Thyroid gland (tissue), 4 donors: ENCODE results near the gene ADGRG6. TPM values are rescaled to one million over a fixed set of nuclear protein-coding genes. Genes with fewer than 3 reads are reported as not detected.

Experiments used
- DNase-seq, 2 donors: peaks; one replicate each; pipeline ENCODE4 v3.0.0-alpha.2; 2019
- H3K27ac ChIP-seq, 3 donors: fragments of 200-600 bp; sonication (generic); 1 replicate in 2 of 3; 2 replicates in 1 of 3; pipeline ENCODE4 v1.5.1; 2016 to 2019; ENCODE audit warnings: mild to moderate bottlenecking in 1 of 3, moderate library complexity in 1 of 3
- H3K27me3 ChIP-seq: fragments of 200-600 bp; sonication (generic); one replicate; pipeline ENCODE4 v1.5.1; 2019
- H3K36me3 ChIP-seq, 2 donors: fragments of 200-600 bp; sonication (generic); one replicate each; pipeline ENCODE4 v1.5.1; 2016 to 2019
- H3K4me1 ChIP-seq, 2 donors: fragments of 200-600 bp; sonication (generic); one replicate each; pipeline ENCODE4 v1.5.1; 2017 to 2019
- H3K4me3 ChIP-seq, 3 donors: fragments of 200-600 bp; sonication (generic); replicated peaks in 1 of 3; 1 replicate in 2 of 3; 2 replicates in 1 of 3; pipeline ENCODE4 v1.5.1; 2016; ENCODE audit warnings: mild to moderate bottlenecking in 1 of 3
- H3K9me3 ChIP-seq: fragments of 200-600 bp; sonication (generic); one replicate; pipeline ENCODE4 v1.5.1; 2017
- POLR2A ChIP-seq, 2 donors: fragments of 450-650 bp; IDR thresholded peaks; one replicate each; pipeline ENCODE4 v1.6.1; 2017; ENCODE audit warnings: antibody characterized with exemption in 2 of 2, mild to moderate bottlenecking in 2 of 2, moderate library complexity in 1 of 2
- WGBS, 2 donors: methylation state at CpG; one replicate each; pipeline ENCODE4 v1.1.5; 2017; 5-methylcytosine and 5-hydroxymethylcytosine counted together
- intact Hi-C: fragments of 100-400 bp; cut with DNase I; formaldehyde crosslinking; loops from one replicate; pipeline ENCODE4 v1.15.1; 2023
- total RNA-seq, 4 donors: library from RNA; depleted of rRNA; stranded (reverse); fragments of >200 nt; gene quantifications; one replicate each; pipeline ENCODE4 v1.2.3, GENCODE V29; 2016
- TF ChIP-seq, protein P1 (sequence below), 6 experiments: fragments of 200-600 bp in 3 of 6; fragments of 450-650 bp in 3 of 6; sonication (generic) in 3 of 6; IDR thresholded peaks; one replicate each; pipeline ENCODE4 v1.5.1; 2016 to 2019; ENCODE audit warnings: antibody characterized with exemption in 6 of 6, mild to moderate bottlenecking in 2 of 6, inconsistent platforms in 1 of 6, moderate library complexity in 1 of 6

Gene ADGRG6
- total RNA-seq, 4 donors from 2014 or later = 2.9 to 10.5 (median 7.1) TPM

DNA sequence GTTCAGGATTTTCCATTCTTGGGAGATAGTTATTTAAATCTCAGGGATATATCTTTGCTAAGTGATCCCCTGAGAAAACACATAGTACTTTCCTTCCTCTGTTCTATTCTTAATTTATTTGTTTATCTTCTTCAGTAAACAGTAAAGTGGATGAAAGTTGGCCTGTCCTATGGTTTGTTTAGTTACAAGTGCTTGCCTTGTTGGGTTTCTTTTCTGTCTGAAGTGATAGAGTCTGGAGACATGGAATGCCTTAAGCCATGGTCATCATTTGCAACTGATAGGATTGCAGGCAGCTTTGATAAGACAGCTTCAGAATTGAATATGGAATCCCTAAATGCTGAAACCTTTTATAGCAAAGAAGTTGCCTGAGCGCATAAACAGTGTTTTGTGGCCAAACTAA lies 4.9 kb downstream of the ADGRG6 start:
- no peaks in the 10 kb centered on the region for H3K9me3 ChIP-seq
- intact Hi-C loops = no loop called here
- no peak for DNase-seq
- no peaks in the 10 kb centered on the region for H3K36me3 ChIP-seq
- TF ChIP-seq, protein P1, sequence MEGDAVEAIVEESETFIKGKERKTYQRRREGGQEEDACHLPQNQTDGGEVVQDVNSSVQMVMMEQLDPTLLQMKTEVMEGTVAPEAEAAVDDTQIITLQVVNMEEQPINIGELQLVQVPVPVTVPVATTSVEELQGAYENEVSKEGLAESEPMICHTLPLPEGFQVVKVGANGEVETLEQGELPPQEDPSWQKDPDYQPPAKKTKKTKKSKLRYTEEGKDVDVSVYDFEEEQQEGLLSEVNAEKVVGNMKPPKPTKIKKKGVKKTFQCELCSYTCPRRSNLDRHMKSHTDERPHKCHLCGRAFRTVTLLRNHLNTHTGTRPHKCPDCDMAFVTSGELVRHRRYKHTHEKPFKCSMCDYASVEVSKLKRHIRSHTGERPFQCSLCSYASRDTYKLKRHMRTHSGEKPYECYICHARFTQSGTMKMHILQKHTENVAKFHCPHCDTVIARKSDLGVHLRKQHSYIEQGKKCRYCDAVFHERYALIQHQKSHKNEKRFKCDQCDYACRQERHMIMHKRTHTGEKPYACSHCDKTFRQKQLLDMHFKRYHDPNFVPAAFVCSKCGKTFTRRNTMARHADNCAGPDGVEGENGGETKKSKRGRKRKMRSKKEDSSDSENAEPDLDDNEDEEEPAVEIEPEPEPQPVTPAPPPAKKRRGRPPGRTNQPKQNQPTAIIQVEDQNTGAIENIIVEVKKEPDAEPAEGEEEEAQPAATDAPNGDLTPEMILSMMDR (IDR thresholded peaks at IDR 0.05) = no peak
- TF ChIP-seq POLR2A (IDR thresholded peaks at IDR 0.05) = no peak
- H3K4me3 ChIP-seq = no peak overlapping the region
- H3K27ac ChIP-seq = no peak overlapping the region
- H3K4me1 ChIP-seq = peaks cover 3 to 6% of the 10 kb centered on the region in 2 donors
- no peaks in the 10 kb centered on the region for H3K27me3 ChIP-seq
- 91 to 100% methylated on average over 1 of the region's 1 CpG for WGBS, 2 donors

DNA sequence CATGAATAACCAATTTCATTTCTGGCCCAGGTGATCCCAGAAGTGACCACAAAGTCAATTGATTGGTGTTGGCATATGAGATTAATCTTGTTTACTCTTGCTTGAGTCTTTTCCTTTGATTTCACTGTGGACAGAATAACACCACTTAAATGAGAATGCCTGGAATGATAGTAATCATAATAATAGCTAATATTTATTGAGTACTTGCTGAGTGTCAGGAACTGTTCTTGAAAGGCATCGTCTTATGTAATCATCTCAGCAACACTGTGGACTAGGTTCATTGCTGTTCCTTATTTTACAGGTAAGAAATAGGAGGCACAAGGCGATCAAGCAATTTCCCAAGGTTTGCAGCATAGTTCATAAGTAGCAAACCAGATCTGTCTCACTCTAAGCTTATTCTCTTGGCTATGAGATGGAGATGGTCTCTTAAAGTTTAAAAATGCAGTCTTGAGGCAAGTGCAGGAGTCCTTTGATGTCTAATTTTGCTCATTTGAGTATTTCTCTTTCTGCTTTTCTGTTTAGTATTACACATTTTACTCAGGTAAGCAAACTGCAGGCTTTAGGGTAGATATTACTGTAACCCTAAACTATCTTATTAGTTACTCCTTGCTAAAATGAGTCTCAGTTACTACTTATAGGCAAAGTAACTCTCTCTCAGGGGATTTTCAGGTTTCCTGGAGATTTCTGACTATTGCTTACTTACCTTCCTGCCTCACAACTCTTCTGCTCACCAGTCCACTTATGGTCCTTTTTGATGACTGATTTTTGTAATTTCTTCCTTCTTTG lies 6.3 kb downstream of the ADGRG6 start:
- intact Hi-C loops = no loop called here
- H3K9me3 ChIP-seq = no peaks in the 10 kb centered on the region
- DNase-seq = no peak
- H3K4me3 ChIP-seq = no peak overlapping the region
- no peak for TF ChIP-seq POLR2A (IDR thresholded peaks at IDR 0.05)
- TF ChIP-seq, protein P1 (IDR thresholded peaks at IDR 0.05) = no peak
- no peaks in the 10 kb centered on the region for H3K4me1 ChIP-seq
- H3K27me3 ChIP-seq = no peaks in the 10 kb centered on the region
- 86 to 88% methylated on average over 2 of the region's 2 CpGs for whole genome bisulfite sequencing, 2 donors
- no peak overlapping the region for H3K27ac ChIP-seq
- H3K36me3 ChIP-seq = no peaks in the 10 kb centered on the region

DNA sequence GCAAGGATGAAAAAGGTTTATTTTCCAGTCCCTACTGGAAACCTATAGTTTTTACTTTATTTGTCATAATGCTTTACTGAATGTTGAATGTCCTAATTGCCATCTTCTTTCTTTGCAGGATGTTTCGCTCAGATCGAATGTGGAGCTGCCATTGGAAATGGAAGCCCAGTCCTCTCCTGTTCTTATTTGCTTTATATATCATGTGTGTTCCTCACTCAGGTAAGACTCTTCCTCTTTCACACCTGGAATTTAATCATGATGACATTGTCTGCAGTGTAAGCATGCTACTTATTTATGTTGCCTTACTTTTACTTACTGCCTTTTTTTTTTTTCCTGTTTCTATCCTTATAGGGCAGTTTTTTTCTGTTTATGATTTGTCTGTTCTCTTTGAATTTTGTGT lies 7.6 kb downstream of the ADGRG6 start:
- TF ChIP-seq, protein P1 (IDR thresholded peaks at IDR 0.05) = no peak
- no peak for TF ChIP-seq POLR2A (IDR thresholded peaks at IDR 0.05)
- 93 to 96% methylated on average over 2 of the region's 2 CpGs for WGBS, 2 donors

DNA sequence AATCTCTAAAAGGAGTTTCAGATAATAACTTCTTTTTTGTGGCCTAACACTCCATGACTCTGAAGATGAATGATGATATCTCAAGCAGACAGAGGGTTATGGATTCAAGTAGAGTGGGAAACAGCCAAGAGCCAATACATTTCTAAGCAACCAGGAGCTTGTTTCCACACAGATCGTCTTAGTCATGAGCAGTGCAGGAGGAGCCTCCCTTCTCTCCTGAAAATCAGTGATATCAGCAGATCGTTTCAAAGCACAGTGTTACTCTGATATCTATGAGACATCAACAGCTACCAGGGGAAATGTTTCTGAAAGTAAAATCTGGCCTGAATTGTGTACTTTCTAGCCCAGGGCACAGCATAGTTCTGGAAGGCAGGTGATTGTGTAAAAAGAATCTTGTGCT lies 11.5 kb downstream of the ADGRG6 start:
- intact Hi-C loops = no loop called here
- TF ChIP-seq POLR2A (IDR thresholded peaks at IDR 0.05) = no peak
- TF ChIP-seq, protein P1 (IDR thresholded peaks at IDR 0.05) = no peak
- Histone ChIP-seq H3K36me3 (no peaks in the 10 kb centered on the region), H3K9me3 (no peaks in the 10 kb centered on the region), H3K4me3 (no peak overlapping the region), H3K27me3 (no peaks in the 10 kb centered on the region), H3K4me1 (no peaks in the 10 kb centered on the region), H3K27ac (no peak overlapping the region)
- no peak for DNase-seq
- 27 to 31% methylated on average over 2 of the region's 2 CpGs for WGBS, 2 donors

More for the DNA sequence above, 7.6 kb downstream of the ADGRG6 start:
- no peaks in the 10 kb centered on the region for H3K36me3 ChIP-seq
- H3K4me3 ChIP-seq = no peak overlapping the region
- no peak overlapping the region for H3K27ac ChIP-seq
- H3K4me1 ChIP-seq = no peaks in the 10 kb centered on the region
- no peak for DNase-seq
- no peaks in the 10 kb centered on the region for H3K9me3 ChIP-seq
- no peaks in the 10 kb centered on the region for H3K27me3 ChIP-seq
- intact Hi-C loops = no loop called here

DNA sequence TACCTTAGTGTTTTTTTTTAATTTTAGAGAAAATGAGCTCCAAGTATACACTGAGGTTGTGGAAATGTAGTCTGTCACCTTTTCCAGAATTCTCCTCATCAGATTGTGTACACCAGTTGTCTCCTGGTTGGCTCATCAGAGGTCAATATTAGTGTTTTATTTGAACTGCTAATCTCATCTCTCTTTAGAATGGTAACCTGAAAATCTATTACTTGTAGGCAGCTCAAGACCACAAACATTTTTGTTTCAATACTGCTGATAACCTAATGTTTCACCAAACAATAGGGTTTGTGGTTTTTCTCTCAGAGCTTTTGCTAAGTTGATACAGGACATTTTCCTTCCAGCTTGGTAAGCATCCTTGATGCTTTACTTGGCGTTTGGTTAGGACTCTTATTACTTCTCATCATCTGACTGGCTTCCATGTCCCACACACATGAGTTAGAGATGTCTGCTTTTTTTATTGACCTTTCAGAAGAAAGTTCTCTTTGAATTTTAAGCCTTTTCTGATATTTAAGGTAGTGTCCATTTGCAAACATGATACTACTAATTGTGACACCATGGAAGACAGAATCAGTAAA lies 15.1 kb downstream of the ADGRG6 start:
- H3K9me3 ChIP-seq = no peaks in the 10 kb centered on the region
- TF ChIP-seq POLR2A (IDR thresholded peaks at IDR 0.05) = no peak
- TF ChIP-seq, protein P1 (IDR thresholded peaks at IDR 0.05) = no peak
- no peaks in the 10 kb centered on the region for H3K27me3 ChIP-seq
- 66 to 68% methylated on average over 1 of the region's 1 CpG for WGBS, 2 donors
- H3K4me1 ChIP-seq = no peaks in the 10 kb centered on the region
- no peaks in the 10 kb centered on the region for H3K36me3 ChIP-seq
- intact Hi-C loops = no loop called here
- no peak overlapping the region for H3K27ac ChIP-seq
- no peak for DNase-seq
- no peak overlapping the region for H3K4me3 ChIP-seq
